ENCODE results near the gene NEK9.

NEK9 gene

GRCh38 chr14:75119056-75119455 lies 7.8 kb downstream of the NEK9 start:
- no peak overlapping the region for H3K4me3 ChIP-seq (ENCODE audit: low read depth, low read length)
- no peak for TF ChIP-seq CTCF (IDR thresholded peaks at IDR 0.05; ENCODE audit: insufficient read depth, low read depth, low read length, missing control alignments)
- DNase-seq (ENCODE audit: low read depth) = no peak

- no peak for TF ChIP-seq CTCF (IDR thresholded peaks at IDR 0.05; ENCODE audit: insufficient read depth, low read depth, low read length, missing control alignments)
- no peak for DNase-seq (ENCODE audit: low read depth)
- no peak overlapping the region for H3K4me3 ChIP-seq (ENCODE audit: low read depth, low read length)
These were observed 12.8 kb downstream of the NEK9 start for GRCh38 chr14:75113932-75114539.

- no peak for DNase-seq (ENCODE audit: low read depth)
- no peak overlapping the region for H3K4me3 ChIP-seq (ENCODE audit: low read depth, low read length)
- TF ChIP-seq CTCF (IDR thresholded peaks at IDR 0.05; ENCODE audit: insufficient read depth, low read depth, low read length, missing control alignments) = no peak
These were observed 17.0 kb downstream of the NEK9 start for GRCh38 chr14:75109877-75110276.

- no peak for TF ChIP-seq CTCF (IDR thresholded peaks at IDR 0.05; ENCODE audit: insufficient read depth, low read depth, low read length, missing control alignments)
- no peak for DNase-seq (ENCODE audit: low read depth)
- H3K4me3 ChIP-seq (ENCODE audit: low read depth, low read length) = no peak overlapping the region
These were observed 19.7 kb downstream of the NEK9 start for GRCh38 chr14:75107186-75107585.

GRCh38 chr14:75101491-75101890 lies 25.4 kb downstream of the NEK9 start:
- H3K4me3 ChIP-seq (ENCODE audit: low read depth, low read length) = no peak overlapping the region
- DNase-seq (ENCODE audit: low read depth) = no peak
- TF ChIP-seq CTCF (IDR thresholded peaks at IDR 0.05; ENCODE audit: insufficient read depth, low read depth, low read length, missing control alignments) = no peak

- DNase-seq (ENCODE audit: low read depth) = no peak
- H3K4me3 ChIP-seq (ENCODE audit: low read depth, low read length) = no peak overlapping the region
- TF ChIP-seq CTCF (IDR thresholded peaks at IDR 0.05; ENCODE audit: insufficient read depth, low read depth, low read length, missing control alignments) = no peak
These were observed 28.2 kb downstream of the NEK9 start for GRCh38 chr14:75098682-75099081.

GRCh38 chr14:75098212-75098611 lies 28.6 kb downstream of the NEK9 start:
- TF ChIP-seq CTCF (IDR thresholded peaks at IDR 0.05; ENCODE audit: insufficient read depth, low read depth, low read length, missing control alignments) = no peak
- no peak overlapping the region for H3K4me3 ChIP-seq (ENCODE audit: low read depth, low read length)

More at GRCh38 chr14:75098212-75098611, 28.6 kb downstream of the NEK9 start:
- no peak for DNase-seq (ENCODE audit: low read depth)

Measured in GM12865 (cell line).